ENCODE results near the gene RHNO1.

RHNO1 gene

DNA sequence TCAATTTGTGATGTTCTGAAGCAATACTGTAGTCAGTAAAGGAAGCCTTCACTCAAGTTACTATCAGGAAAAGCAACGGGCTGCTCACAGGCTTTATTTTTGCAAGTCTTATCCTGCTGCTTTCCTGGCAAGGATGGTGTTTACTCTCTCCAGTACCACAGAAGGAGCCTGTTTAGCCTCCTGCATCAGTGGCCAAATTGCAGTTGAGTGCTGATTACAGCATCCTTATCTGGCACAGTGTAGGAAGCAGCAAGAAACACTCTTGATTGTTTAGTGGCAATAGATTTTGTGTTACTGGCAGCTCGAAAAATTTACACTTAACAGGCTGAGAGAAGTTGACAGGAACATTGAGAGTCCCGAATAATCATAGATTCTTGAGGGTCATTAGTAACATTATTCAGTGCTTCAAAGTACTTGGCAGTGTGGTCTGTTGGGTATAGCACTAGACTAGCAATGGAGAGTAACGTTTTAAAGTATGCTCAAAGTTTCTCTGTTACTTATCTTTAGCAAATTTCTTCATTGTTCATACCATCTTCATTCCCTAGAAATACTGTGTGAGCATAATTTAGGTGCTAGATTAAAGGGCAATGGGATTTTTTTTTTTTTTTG lies 25.4 kb downstream of the RHNO1 start:
- DNase-seq (ENCODE audit: low read depth), result no peak

DNA sequence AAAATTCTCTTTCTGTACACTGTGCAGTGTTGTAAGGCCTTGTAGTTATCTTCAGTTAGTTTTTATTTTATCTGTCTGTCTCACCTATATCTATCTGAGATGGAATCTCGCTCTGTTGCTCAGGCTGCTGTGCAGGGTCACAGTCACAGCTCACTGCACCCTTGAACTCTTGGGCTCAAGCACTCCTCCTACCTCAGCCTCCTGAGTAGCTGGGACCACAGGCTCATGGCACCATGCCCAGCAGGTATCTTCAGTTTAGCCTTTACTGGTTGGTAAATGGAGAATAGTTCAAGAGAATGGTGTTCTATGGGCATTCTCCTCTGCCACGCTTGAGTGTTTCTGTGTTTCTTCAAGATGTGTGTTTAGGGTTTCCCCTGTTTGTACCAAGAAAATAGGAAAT lies 27.2 kb downstream of the RHNO1 start:
- DNase-seq (ENCODE audit: low read depth), result no peak

DNA sequence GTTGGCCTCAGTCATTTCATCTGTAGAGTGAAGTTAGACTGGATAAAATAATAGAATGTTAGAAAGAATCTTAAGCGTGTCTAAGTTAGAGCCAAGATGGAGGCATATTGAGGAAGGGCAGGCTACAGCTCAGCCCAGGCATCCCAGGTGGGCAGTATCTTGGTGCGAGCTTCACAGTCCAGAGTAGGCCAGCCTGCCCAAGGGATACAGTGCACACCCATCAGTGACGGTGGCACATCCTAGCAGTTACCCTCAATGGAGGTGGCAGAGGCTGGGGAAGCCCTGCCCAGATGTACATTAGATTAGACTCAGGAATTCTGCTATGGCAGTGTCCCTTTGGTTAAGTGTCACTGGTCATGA lies 35.2 kb downstream of the RHNO1 start:
- no peak for DNase-seq (ENCODE audit: low read depth)

DNA sequence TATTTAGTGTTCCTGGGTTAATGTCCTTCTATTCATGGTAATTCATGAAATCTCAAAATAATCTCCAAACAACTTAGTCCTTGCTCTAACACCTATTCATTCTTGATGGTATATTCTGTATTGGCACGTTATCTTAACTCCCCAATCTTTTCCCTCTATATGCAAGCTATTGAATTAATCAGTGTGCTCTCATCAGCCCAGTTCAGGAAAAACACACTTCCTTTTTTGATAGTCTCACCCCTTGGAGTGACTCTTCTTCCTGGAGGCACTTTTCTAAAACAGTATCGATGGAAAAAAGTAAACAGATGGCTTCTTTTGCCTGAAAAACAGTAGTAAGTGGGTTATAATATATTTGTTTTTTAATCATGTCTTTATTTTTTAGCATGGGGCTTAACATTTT lies 42.2 kb downstream of the RHNO1 start:
- DNase-seq (ENCODE audit: low read depth), result no peak

DNA sequence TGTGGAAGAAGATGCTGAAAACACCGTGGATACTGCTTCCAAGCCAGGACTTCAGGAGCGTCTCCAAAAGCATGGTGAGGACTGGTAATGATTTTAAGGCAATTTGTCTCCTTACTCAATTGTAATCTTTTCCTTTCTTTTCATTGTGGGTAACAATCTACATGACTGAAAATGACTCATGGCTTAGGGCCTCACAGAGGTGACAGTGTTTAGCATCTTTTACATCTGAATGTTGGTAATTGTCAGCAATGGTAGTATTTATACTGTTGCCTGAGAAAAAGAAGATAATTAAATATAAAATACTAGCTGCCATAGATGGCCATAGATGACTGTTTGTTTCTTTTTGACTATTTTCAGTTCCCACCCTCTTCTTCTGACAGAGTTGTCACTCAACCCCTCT lies 45.3 kb downstream of the RHNO1 start:
- DNase-seq (ENCODE audit: low read depth), result no peak

DNA sequence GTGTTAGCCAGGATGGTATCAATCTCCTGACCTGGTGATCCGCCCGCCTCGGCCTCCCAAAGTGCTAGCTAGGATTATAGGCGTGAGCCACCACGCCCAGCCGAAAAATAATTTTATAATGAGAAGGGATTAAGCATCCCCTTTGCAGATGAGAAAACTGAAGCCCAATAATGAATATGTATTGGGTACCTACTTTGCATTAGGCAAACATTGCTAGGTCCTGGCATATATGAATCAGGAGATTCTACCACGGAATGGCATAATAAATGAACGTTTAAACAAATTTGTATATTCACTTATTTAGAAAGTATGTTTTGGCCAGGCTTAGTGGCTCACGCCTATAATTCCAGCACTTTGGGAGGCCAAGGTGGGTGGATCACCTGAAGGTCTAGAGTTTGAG lies 46.0 kb downstream of the RHNO1 start:
- no peak for DNase-seq (ENCODE audit: low read depth)

DNA sequence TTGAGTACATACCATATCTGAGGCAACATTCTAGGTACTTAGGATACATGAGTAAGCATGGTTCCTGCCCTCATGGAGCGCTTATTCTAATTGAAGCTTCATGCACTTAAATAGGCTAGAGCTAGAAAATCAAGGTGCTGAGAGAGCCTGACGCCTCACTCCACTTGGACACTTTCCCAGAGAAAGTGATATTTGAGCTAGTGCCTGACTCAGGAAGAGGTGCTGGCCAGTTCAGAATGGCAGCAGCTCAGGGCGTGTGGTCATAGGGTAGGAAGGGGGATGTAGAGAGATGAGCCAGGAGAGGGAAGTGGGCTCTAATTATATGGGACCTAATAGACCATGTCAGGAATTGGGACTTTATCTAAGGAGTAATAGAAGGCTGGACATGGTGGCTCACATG lies 47.0 kb downstream of the RHNO1 start:
- no peak for DNase-seq (ENCODE audit: low read depth)

DNA sequence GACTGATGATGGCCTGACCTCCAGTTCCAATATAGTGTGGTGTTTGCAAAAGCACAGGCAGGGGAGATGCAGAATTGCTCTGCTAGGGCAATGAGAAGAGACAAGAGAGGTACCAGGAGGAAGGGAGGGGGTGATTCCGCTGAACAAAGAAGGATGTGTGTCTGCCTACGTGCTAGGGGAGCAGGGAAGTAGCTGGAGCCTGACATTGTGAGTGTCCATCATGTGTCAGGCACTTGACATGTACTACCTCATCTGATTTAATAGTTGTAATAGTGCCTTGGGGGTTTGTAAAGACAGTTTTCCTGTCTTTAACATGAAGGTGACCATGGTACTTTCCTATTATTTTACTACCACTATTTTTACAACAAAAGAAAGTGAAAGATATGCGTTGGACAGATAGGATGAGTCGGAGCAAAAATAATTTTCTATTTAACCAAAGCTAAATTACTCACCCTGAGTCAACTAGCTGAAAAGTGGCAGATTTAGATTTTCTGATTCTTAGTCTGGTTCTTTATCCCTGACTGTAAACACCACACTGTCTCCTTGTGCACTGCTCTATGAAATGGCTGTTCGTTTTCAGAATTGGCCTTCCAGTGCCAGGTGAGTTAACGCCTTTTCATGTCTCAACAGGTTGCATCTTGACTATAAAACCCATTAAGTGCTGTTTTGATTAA lies 48.4 kb downstream of the RHNO1 start:
- no peak for DNase-seq (ENCODE audit: low read depth)

DNA sequence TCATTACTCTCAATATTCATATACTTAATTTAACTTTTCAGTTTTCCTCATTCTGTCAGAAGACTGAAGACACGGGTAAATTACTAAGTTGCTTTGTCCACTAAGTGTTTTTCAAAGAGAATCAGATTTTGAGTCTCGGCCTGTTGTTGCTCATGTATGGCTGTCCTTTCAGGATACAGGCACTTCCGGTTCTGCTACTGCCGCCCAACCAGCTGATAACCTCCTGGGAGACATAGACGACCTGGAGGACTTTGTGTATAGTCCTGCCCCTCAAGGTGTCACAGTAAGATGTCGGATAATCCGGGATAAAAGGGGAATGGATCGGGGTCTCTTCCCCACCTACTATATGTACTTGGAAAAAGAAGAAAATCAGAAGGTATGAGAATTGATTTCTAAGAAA lies 53.8 kb downstream of the RHNO1 start:
- DNase-seq (ENCODE audit: low read depth), result no peak

DNA sequence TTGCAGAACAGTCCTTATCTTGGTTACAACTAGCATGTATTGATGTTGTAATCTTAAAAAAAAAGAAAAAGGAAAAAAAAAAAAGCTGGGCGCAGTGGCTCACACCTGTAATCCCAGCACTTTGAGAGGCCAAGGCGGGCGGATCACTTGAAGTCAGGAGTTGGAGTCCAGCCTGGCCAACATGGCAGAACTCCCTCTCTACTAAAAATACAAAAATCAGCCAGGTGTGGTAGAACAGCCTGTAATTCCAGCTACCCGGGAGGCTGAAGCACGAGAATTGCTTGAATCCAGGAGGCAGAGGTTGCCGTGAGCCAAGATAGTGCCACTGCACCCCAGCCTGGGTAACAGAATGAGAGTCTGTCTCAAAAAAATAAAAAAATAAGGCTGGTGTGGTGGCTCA lies 56.6 kb downstream of the RHNO1 start:
- DNase-seq (ENCODE audit: low read depth), result no peak

DNA sequence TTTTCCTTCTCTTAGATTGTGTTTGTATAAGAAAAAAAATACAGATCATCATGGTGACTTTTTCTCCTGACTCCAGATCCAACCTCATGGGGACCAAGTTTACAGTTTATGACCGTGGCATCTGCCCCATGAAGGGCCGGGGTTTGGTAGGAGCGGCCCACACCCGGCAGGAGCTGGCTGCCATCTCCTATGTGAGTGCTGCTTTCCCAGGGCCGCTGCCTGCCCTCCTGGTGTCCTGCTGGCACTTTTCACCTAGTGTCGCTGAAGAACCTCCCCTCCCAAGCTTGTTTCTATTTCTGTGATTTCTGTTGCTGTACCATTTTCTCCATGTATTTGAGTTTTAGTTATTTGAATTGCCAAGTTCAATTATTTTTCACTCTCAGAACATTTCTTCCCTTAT lies 57.3 kb downstream of the RHNO1 start:
- no peak for DNase-seq (ENCODE audit: low read depth)

DNA sequence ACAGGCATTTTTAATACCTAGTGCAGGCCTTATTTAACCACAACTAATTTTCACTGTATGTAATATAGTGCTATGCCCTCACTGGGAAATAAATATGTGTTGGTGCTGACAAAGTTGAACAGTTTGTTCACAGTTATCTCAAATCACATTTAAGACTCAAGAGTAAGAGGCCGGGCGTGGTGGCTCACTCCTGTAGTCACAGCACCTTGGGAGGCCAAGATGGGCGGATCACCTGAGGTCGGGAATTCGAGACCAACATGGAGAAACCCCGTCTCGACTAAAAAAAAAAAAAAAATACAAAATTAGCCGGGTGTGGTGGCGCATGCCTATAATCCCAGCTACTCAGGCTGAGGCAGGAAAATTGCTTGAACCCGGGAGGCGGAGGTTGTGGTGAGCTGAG lies 59.3 kb downstream of the RHNO1 start:
- DNase-seq (ENCODE audit: low read depth), result no peak

DNA sequence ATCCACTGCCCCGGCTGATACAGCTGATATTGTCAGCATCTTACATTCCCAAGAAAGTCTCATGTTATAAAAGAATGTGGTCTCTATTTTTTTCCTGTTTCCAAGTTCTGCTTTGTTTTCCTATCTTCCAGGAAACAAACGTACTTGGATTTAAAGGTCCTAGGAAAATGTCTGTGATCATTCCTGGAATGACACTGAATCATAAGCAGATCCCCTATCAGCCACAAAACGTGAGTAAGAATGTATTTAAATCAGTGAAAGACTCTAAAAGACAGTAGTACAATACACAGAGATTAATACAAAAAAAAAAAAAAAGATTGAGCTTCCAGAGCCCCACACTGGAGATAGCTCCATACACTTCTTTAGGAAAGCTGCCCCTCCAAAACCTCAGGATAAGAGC lies 60.5 kb downstream of the RHNO1 start:
- DNase-seq (ENCODE audit: low read depth), result no peak
